MM.1S (cell line): ENCODE results near the gene VAMP3.

Experiments
- DNase-seq: peaks from one replicate; pipeline ENCODE4 v3.0.0-alpha.2; 2015
- H2AFZ ChIP-seq: fragments of 300-600 bp; sonication (generic); 2 replicates; pipeline ENCODE4 v1.6.0; 2016; ENCODE audit warnings: antibody characterized with exemption, low read length
- H3F3A ChIP-seq: fragments of 300-600 bp; sonication (generic); 2 replicates; pipeline ENCODE4 v1.6.1; 2016; ENCODE audit warnings: mild to moderate bottlenecking, antibody characterized with exemption, low read length, moderate library complexity, mixed read lengths; ENCODE audit not compliant: insufficient read depth
- H3K27ac ChIP-seq: fragments of 300-600 bp; sonication (generic); 2 replicates; pipeline ENCODE4 v1.5.1; 2016; ENCODE audit warnings: mild to moderate bottlenecking, low read length
- H3K27me3 ChIP-seq: fragments of 300-600 bp; sonication (generic); replicated peaks from 2 replicates; pipeline ENCODE4 v1.6.0; 2016; ENCODE audit warnings: low read length; ENCODE audit not compliant: insufficient read depth
- H3K36me3 ChIP-seq: fragments of 300-600 bp; sonication (generic); replicated peaks from 2 replicates; pipeline ENCODE4 v1.6.1; 2016; ENCODE audit warnings: mild to moderate bottlenecking, low read length, mixed read lengths; ENCODE audit not compliant: insufficient read depth
- H3K4me1 ChIP-seq: fragments of 300-600 bp; sonication (generic); 2 replicates; pipeline ENCODE4 v1.6.1; 2016; ENCODE audit warnings: low read length, mixed read lengths
- H3K4me2 ChIP-seq: fragments of 300-600 bp; sonication (generic); 2 replicates; pipeline ENCODE4 v1.6.0; 2016; ENCODE audit warnings: low read depth, low read length
- H3K4me3 ChIP-seq: fragments of 300-600 bp; sonication (generic); 2 replicates; pipeline ENCODE4 v1.5.1; 2016; ENCODE audit warnings: low read length, mixed read lengths
- H3K79me2 ChIP-seq: fragments of 300-600 bp; sonication (generic); 2 replicates; pipeline ENCODE4 v1.6.1; 2016; ENCODE audit warnings: mixed run types, low read length, mixed read lengths
- H3K9ac ChIP-seq: fragments of 300-600 bp; sonication (generic); 2 replicates; pipeline ENCODE4 v1.6.1; 2016; ENCODE audit warnings: low read length, mixed read lengths
- H3K9me2 ChIP-seq: fragments of 300-600 bp; sonication (generic); replicated peaks from 2 replicates; pipeline ENCODE4 v1.6.1; 2016; ENCODE audit warnings: mild to moderate bottlenecking, low read length, mixed read lengths; ENCODE audit not compliant: insufficient read depth
- H3K9me3 ChIP-seq: fragments of 300-600 bp; sonication (generic); replicated peaks from 2 replicates; pipeline ENCODE4 v1.6.1; 2016; ENCODE audit warnings: mild to moderate bottlenecking, low read length, mixed read lengths; ENCODE audit not compliant: insufficient read depth
- H4K20me1 ChIP-seq: fragments of 300-600 bp; sonication (generic); 2 replicates; pipeline ENCODE4 v1.6.1; 2016; ENCODE audit warnings: mild to moderate bottlenecking, low read length, moderate library complexity, mixed read lengths; ENCODE audit not compliant: insufficient read depth
- CTCF ChIP-seq: fragments of 300-600 bp; sonication (generic); IDR thresholded peaks from 2 replicates; pipeline ENCODE4 v1.5.1; 2016; ENCODE audit warnings: antibody characterized with exemption, low read length, mixed read lengths
- EZH2 ChIP-seq: fragments of 300-600 bp; sonication (generic); optimal IDR thresholded peaks from 2 replicates; pipeline ENCODE3; 2017; ENCODE audit warnings: low read depth, mild to moderate bottlenecking, antibody characterized with exemption, low read length, mixed read lengths
- EZH2phosphoT487 ChIP-seq: fragments of 300-600 bp; sonication (generic); IDR thresholded peaks from 2 replicates; pipeline ENCODE4 v1.6.1; 2018; ENCODE audit warnings: antibody characterized with exemption, low read length

VAMP3 gene

GRCh38 chr1:7781501-7781900 is 10.4 kb downstream of the VAMP3 start:
- no peak overlapping the region for H3K27ac ChIP-seq
- H2AFZ ChIP-seq: no peak overlapping the region
- no peak for DNase-seq
- H3K36me3 ChIP-seq: no peaks in the 10 kb centered on the region; the same call in none of the 2 replicates
- H3K4me3 ChIP-seq: no peak overlapping the region
- TF ChIP-seq CTCF (no peak), EZH2phosphoT487 (no peak), EZH2 (no peak)
- peaks cover 8% of the 10 kb centered on the region; the same call in 1 of the 2 replicates for H3F3A ChIP-seq
- H3K4me1 ChIP-seq: peaks cover 9% of the 10 kb centered on the region; the same call in 1 of the 2 replicates
- no peak overlapping the region for H3K4me2 ChIP-seq
- H3K9me3 ChIP-seq: no peaks in the 10 kb centered on the region
- no peak overlapping the region for H3K9ac ChIP-seq
- no peaks in the 10 kb centered on the region for H3K27me3 ChIP-seq
- no peaks in the 10 kb centered on the region for H3K79me2 ChIP-seq
- H4K20me1 ChIP-seq: no peaks in the 10 kb centered on the region
- no peaks in the 10 kb centered on the region for H3K9me2 ChIP-seq

- Histone ChIP-seq H3K9ac (no peak overlapping the region), H3K27ac (no peak overlapping the region), H3K4me1 (peaks cover 9% of the 10 kb centered on the region; the same call in 1 of the 2 replicates), H3K36me3 (no peaks in the 10 kb centered on the region; the same call in none of the 2 replicates), H3K9me3 (no peaks in the 10 kb centered on the region), H3K79me2 (no peaks in the 10 kb centered on the region), H3K27me3 (no peaks in the 10 kb centered on the region), H4K20me1 (no peaks in the 10 kb centered on the region), H3K4me3 (no peak overlapping the region), H3K4me2 (0 out of 2 replicates have a peak overlapping the region, but pooled peaks have one; percentile 2), H3K9me2 (no peaks in the 10 kb centered on the region), H3F3A (peaks cover 8% of the 10 kb centered on the region; the same call in 1 of the 2 replicates), H2AFZ (no peak overlapping the region)
- DNase-seq: no peak
- TF ChIP-seq CTCF (no peak), EZH2 (no peak), EZH2phosphoT487 (no peak)
Measured at GRCh38 chr1:7781923-7782495, 10.9 kb downstream of the VAMP3 start.

GRCh38 chr1:7783178-7783711 is 12.1 kb downstream of the VAMP3 start:
- Histone ChIP-seq H3K27me3 (no peaks in the 10 kb centered on the region), H3K27ac (no peak overlapping the region), H3K9me2 (no peaks in the 10 kb centered on the region), H3K9me3 (no peaks in the 10 kb centered on the region), H2AFZ (0 out of 2 replicates have a peak overlapping the region, but pooled peaks have one; percentile 45), H4K20me1 (no peaks in the 10 kb centered on the region), H3K4me1 (peaks cover 9% of the 10 kb centered on the region; the same call in 1 of the 2 replicates), H3F3A (peaks cover 8% of the 10 kb centered on the region; the same call in 1 of the 2 replicates), H3K79me2 (no peaks in the 10 kb centered on the region), H3K4me2 (peak overlapping the region; percentile 74), H3K4me3 (peak overlapping the region; percentile 49), H3K36me3 (no peaks in the 10 kb centered on the region; the same call in 1 of the 2 replicates), H3K9ac (no peak overlapping the region)
- no peak for TF ChIP-seq EZH2
- no peak for TF ChIP-seq CTCF
- no peak for TF ChIP-seq EZH2phosphoT487
- DNase-seq: peak; percentile 18
